DND-41 (cell line): Measurements from ENCODE around the gene RNF38.

Experiments used
- ATAC-seq: fragments of 200-7000 bp; cut with Tn5 transposase; 3 replicates; pipeline ENCODE4 v1.9.1; 2021; ENCODE audit warnings: low read depth; ENCODE audit not compliant: insufficient read depth
- DNase-seq: peaks from one replicate; pipeline ENCODE4 v3.0.0-alpha.2; 2020
- H2AFZ ChIP-seq: 2 replicates; pipeline ENCODE4 v1.6.0; 2012; ENCODE audit warnings: low read depth, low read length
- H3K27ac ChIP-seq: 2 replicates; pipeline ENCODE4 v1.5.1; 2012; ENCODE audit warnings: low read length, inconsistent platforms
- H3K27me3 ChIP-seq: fragments of 200-600 bp; sonication (generic); 2 replicates; pipeline ENCODE4 v1.6.0; 2012; ENCODE audit warnings: low read length, mild to moderate bottlenecking, inconsistent platforms; ENCODE audit not compliant: insufficient read depth, poor library complexity
- H3K36me3 ChIP-seq: 2 replicates; pipeline ENCODE4 v1.5.1; 2012; ENCODE audit warnings: low read length, inconsistent platforms; ENCODE audit not compliant: insufficient read depth
- H3K4me1 ChIP-seq: 2 replicates; pipeline ENCODE4 v1.5.1; 2012; ENCODE audit warnings: mild to moderate bottlenecking, low read length; ENCODE audit not compliant: insufficient read depth
- H3K4me2 ChIP-seq: 2 replicates; pipeline ENCODE4 v1.6.0; 2012; ENCODE audit warnings: mild to moderate bottlenecking, moderate library complexity, low read length, inconsistent platforms; ENCODE audit not compliant: insufficient read depth
- H3K4me3 ChIP-seq, 2 experiments: fragments of 200-600 bp in 1 of 2; shearing (Covaris generic) in 1 of 2; 2 replicates each; pipeline ENCODE4 v1.5.1; 2012 to 2016; ENCODE audit warnings: inconsistent platforms in 2 of 2, low read length in 2 of 2, mild to moderate bottlenecking in 2 of 2, low read depth in 1 of 2, moderate library complexity in 1 of 2
- H3K79me2 ChIP-seq: 2 replicates; pipeline ENCODE4 v1.6.0; 2012; ENCODE audit warnings: low read length, inconsistent platforms; ENCODE audit not compliant: insufficient read depth
- H3K9ac ChIP-seq: 2 replicates; pipeline ENCODE4 v1.6.0; 2012; ENCODE audit warnings: low read depth, mild to moderate bottlenecking, inconsistent platforms, low read length, moderate library complexity
- H3K9me3 ChIP-seq: 2 replicates; pipeline ENCODE4 v1.5.1; 2012; ENCODE audit warnings: low read length, moderate library complexity, mild to moderate bottlenecking, inconsistent platforms; ENCODE audit not compliant: insufficient read depth, severe bottlenecking
- H4K20me1 ChIP-seq: 2 replicates; pipeline ENCODE4 v1.6.0; 2012; ENCODE audit warnings: low read length; ENCODE audit not compliant: insufficient read depth
- CTCF ChIP-seq: IDR thresholded peaks from 2 replicates; pipeline ENCODE4 v1.5.1; 2012; ENCODE audit warnings: borderline replicate concordance, low read length, moderate library complexity, mild to moderate bottlenecking; ENCODE audit not compliant: poor library complexity, severe bottlenecking; ENCODE audit errors: extremely low read depth
- EZH2 ChIP-seq: IDR thresholded peaks from 3 replicates; pipeline ENCODE4 v1.6.1; 2012; ENCODE audit warnings: borderline replicate concordance, low read depth, mild to moderate bottlenecking, moderate library complexity, low read length, inconsistent platforms; ENCODE audit not compliant: severe bottlenecking

Gene RNF38

GRCh38 chr9:36316611-36317317 is 83.3 kb downstream of the RNF38 start:
- no peak overlapping the region for H3K4me3 ChIP-seq
- H3K27me3 ChIP-seq = no peaks in the 10 kb centered on the region
- H3K4me1 ChIP-seq = no peaks in the 10 kb centered on the region
- H2AFZ ChIP-seq = no peak overlapping the region
- no peak overlapping the region for H3K27ac ChIP-seq
- no peak for ATAC-seq
- H3K9me3 ChIP-seq = no peaks in the 10 kb centered on the region
- H4K20me1 ChIP-seq = no peaks in the 10 kb centered on the region
- no peaks in the 10 kb centered on the region for H3K36me3 ChIP-seq
- H3K9ac ChIP-seq = no peak overlapping the region
- no peak for DNase-seq
- TF ChIP-seq EZH2 (no peak), CTCF (no peak)
- no peaks in the 10 kb centered on the region for H3K79me2 ChIP-seq
- no peak overlapping the region for H3K4me2 ChIP-seq

DNA sequence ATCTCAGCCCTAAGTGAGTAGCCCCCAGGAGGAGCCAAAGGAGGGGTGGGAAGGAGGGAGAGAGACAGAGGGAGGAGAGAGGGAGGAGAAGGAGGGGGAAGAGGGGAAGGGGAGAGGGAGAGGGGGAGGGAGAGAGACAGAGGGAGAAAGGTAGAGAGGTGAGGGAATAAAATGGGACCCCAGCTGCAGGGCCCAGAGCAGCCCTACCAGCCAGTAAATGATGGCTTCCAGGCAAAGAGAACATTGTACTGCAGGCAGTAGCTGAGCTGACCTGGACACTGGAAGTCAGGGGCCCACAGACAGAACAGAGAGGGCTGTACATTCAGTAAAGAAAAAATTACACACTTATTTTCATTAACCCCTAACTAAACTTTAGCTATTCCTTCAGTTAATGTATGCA is 84.0 kb downstream of the RNF38 start:
- no peak overlapping the region for H2AFZ ChIP-seq
- H3K4me2 ChIP-seq = no peak overlapping the region
- H3K36me3 ChIP-seq = no peaks in the 10 kb centered on the region

DNA sequence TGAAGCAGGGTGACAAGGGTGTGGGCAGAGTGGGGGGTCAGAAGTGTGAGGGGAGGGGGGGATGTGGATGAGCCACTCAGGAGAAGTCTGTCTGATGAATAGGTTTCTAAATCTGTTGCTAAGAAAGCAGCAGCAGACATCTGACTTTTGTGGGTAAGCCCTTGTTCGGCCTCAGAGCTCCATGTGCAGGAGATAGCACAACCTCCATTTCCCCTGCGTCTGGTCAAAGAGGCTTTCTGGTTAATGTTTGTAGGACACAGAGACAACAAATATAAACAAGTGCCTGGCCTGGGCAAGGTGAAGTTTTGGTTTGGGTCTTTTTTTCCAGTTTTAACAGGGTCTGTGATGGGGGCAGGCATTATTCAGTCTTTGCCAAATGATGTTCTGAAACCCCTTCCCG is 84.8 kb downstream of the RNF38 start:
- H3K4me3 ChIP-seq = no peak overlapping the region
- no peaks in the 10 kb centered on the region for H3K9me3 ChIP-seq
- no peaks in the 10 kb centered on the region for H3K79me2 ChIP-seq
- H2AFZ ChIP-seq = no peak overlapping the region
- H4K20me1 ChIP-seq = no peaks in the 10 kb centered on the region
- no peaks in the 10 kb centered on the region for H3K27me3 ChIP-seq
- no peak for TF ChIP-seq CTCF
- no peak for TF ChIP-seq EZH2
- H3K9ac ChIP-seq = no peak overlapping the region
- DNase-seq = no peak
- no peak for ATAC-seq
- no peaks in the 10 kb centered on the region for H3K4me1 ChIP-seq
- no peak overlapping the region for H3K27ac ChIP-seq
- no peak overlapping the region for H3K4me2 ChIP-seq
- no peaks in the 10 kb centered on the region for H3K36me3 ChIP-seq

More for the DNA sequence above, 84.0 kb downstream of the RNF38 start:
- Histone ChIP-seq H3K9me3 (no peaks in the 10 kb centered on the region), H3K4me1 (no peaks in the 10 kb centered on the region), H3K9ac (no peak overlapping the region), H3K79me2 (no peaks in the 10 kb centered on the region), H4K20me1 (no peaks in the 10 kb centered on the region), H3K27me3 (no peaks in the 10 kb centered on the region), H3K27ac (no peak overlapping the region), H3K4me3 (no peak overlapping the region)
- ATAC-seq = no peak
- DNase-seq = no peak
- TF ChIP-seq EZH2 (no peak), CTCF (no peak)

DNA sequence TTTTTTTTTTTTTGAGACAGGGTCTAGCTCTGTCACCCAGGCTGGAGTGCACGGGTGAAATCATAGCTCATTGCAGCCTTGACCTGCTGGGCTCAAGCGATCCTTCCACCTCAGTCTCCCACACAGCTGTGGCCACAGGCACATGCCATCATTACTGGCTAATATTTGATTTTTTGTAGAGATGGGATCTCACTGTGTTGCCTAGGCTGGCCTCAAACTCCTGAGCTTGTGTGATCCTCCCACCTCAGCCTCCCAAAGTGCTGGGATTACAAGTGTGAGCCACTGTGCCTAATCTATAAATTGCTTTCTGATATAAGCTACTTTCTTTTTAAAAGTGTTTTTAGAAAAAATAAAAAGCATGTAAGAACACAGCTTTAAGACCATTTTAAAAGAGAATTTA is 85.3 kb downstream of the RNF38 start:
- H3K27me3 ChIP-seq = no peaks in the 10 kb centered on the region
- no peaks in the 10 kb centered on the region for H3K9me3 ChIP-seq
- no peak overlapping the region for H2AFZ ChIP-seq
- no peak overlapping the region for H3K4me3 ChIP-seq
- H3K9ac ChIP-seq = no peak overlapping the region
- no peak for DNase-seq
- H4K20me1 ChIP-seq = no peaks in the 10 kb centered on the region
- H3K27ac ChIP-seq = no peak overlapping the region
- no peaks in the 10 kb centered on the region for H3K79me2 ChIP-seq
- TF ChIP-seq CTCF = no peak
- TF ChIP-seq EZH2 = no peak
- H3K4me1 ChIP-seq = no peaks in the 10 kb centered on the region
- ATAC-seq = no peak
- H3K36me3 ChIP-seq = no peaks in the 10 kb centered on the region
- no peak overlapping the region for H3K4me2 ChIP-seq
